ENCODE results near the gene EDAR. TPM values are rescaled to one million over a fixed set of nuclear protein-coding genes. Genes with fewer than 3 reads are reported as not detected.

The EDAR gene
- total and polyA plus RNA-seq, 9 of the 15 experiments (the other 6 are each of a cell fraction or from before 2014, with no cell fraction given) = 0.01 TPM; not detected in 8

GRCh38 chr2:108918941-108919341 is 70.1 kb downstream of the EDAR start:
- Histone ChIP-seq H2AFZ (ENCODE audit: low read depth, low read length) (no peak overlapping the region), H3K27me3 (ENCODE audit: control insufficient read depth in 2 of 2, insufficient read depth in 2 of 2, low read length in 2 of 2) (peaks cover 36 to 86% of the 10 kb centered on the region in 2 experiments), H3K36me3 (ENCODE audit: control insufficient read depth, insufficient read depth, low read length) (no peaks in the 10 kb centered on the region), H3K27ac (ENCODE audit: extremely low read depth, low read depth, low read length) (no peak overlapping the region), H3K4me2 (ENCODE audit: insufficient read depth, low read length) (no peak overlapping the region), H3K9me1 (ENCODE audit: control insufficient read depth, insufficient read depth, low read length) (no peaks in the 10 kb centered on the region), H3K9me3 (replicated peaks; ENCODE audit: control insufficient read depth, insufficient read depth, low read depth, low read length) (no peaks in the 10 kb centered on the region), H4K20me1 (replicated peaks; ENCODE audit: control insufficient read depth, insufficient read depth, low read length) (0 out of 2 replicates have a peak, but pooled peaks cover 3% of the 10 kb centered on the region), H3K9ac (ENCODE audit: insufficient read depth in 1 of 2, low read depth in 2 of 2, low read length in 2 of 2) (no peak overlapping the region), H3K79me2 (ENCODE audit: control insufficient read depth, insufficient read depth, low read length) (no peaks in the 10 kb centered on the region), H3K4me1 (replicated peaks in 1 of 2; ENCODE audit: control insufficient read depth in 2 of 2, insufficient read depth in 2 of 2, low read length in 2 of 2) (no peaks in the 10 kb centered on the region), H3K4me3 (no peak overlapping the region)
- ChIA-PET CTCF (ENCODE audit: low intra/inter-chr PET ratio) (no interaction called here), POLR2A (no interaction called here)
- no TSS peak for BruUV-seq (replicated peaks)
- no peak for TF ChIP-seq MECOM (CRISPR knock-in tag; IDR thresholded peaks at IDR 0.05)
- no peak for TF ChIP-seq E2F3 (CRISPR knock-in tag; IDR thresholded peaks at IDR 0.05)
- no peak for TF ChIP-seq KHSRP (IDR thresholded peaks at IDR 0.05)
- no peak for TF ChIP-seq TAF9B (IDR thresholded peaks at IDR 0.05; ENCODE audit: partially characterized antibody)
- no peak for TF ChIP-seq SMARCA4 (IDR thresholded peaks at IDR 0.05)
- no peak for TF ChIP-seq WHSC1 (IDR thresholded peaks at IDR 0.05; ENCODE audit: low read length)
- no peak for TF ChIP-seq SMARCB1 (IDR thresholded peaks at IDR 0.05; ENCODE audit: insufficient read length, low read depth)
- TF ChIP-seq CREB3L1 (IDR thresholded peaks at IDR 0.05; ENCODE audit: borderline replicate concordance, low read depth) = no peak
- no peak for TF ChIP-seq ARID3A (IDR thresholded peaks at IDR 0.05; ENCODE audit: borderline replicate concordance, low read depth, low read length)
- TF ChIP-seq JUNB (CRISPR knock-in tag; conservative IDR thresholded peaks at IDR 0.05) = no peak
- no peak for TF ChIP-seq ZBTB7A (IDR thresholded peaks at IDR 0.05; ENCODE audit: borderline replicate concordance, control insufficient read depth, low read depth, low read length)
- no peak for TF ChIP-seq ZNF253 (CRISPR knock-in tag; conservative IDR thresholded peaks at IDR 0.05)
- TF ChIP-seq ZNF23 (CRISPR knock-in tag; IDR thresholded peaks at IDR 0.05) = no peak
- no peak for TF ChIP-seq HMG20B (CRISPR knock-in tag; IDR thresholded peaks at IDR 0.05)
- no peak for TF ChIP-seq HOMEZ (CRISPR knock-in tag; IDR thresholded peaks at IDR 0.05)
- no peak for TF ChIP-seq SIN3B (IDR thresholded peaks at IDR 0.05; ENCODE audit: low read depth)
- DNase-seq (ENCODE audit: extremely low read depth in 1 of 4, low spot score in 3 of 4) (no peak), ATAC-seq (no peak), FAIRE-seq (no peak)
- intact Hi-C loops (cut with micrococcal nuclease) (no loop called here), in situ Hi-C loops (cut with MboI) (no loop called here)
- WGBS (ENCODE audit: insufficient coverage, low coverage, missing lambda C conversion rate) = 4% methylated on average over 10 of the region's 14 CpGs

Measured in K562 (cell line).